ENCODE measurements around the gene HMG20B. TPM values are rescaled to one million over a fixed set of nuclear protein-coding genes. Genes with fewer than 3 reads are reported as not detected.

The HMG20B gene
- total RNA-seq, 1 donor from 2014 or later = 51.4 TPM

- TF ChIP-seq EZH2phosphoT487 (IDR thresholded peaks at IDR 0.05) = no peak
- TF ChIP-seq, protein P1, sequence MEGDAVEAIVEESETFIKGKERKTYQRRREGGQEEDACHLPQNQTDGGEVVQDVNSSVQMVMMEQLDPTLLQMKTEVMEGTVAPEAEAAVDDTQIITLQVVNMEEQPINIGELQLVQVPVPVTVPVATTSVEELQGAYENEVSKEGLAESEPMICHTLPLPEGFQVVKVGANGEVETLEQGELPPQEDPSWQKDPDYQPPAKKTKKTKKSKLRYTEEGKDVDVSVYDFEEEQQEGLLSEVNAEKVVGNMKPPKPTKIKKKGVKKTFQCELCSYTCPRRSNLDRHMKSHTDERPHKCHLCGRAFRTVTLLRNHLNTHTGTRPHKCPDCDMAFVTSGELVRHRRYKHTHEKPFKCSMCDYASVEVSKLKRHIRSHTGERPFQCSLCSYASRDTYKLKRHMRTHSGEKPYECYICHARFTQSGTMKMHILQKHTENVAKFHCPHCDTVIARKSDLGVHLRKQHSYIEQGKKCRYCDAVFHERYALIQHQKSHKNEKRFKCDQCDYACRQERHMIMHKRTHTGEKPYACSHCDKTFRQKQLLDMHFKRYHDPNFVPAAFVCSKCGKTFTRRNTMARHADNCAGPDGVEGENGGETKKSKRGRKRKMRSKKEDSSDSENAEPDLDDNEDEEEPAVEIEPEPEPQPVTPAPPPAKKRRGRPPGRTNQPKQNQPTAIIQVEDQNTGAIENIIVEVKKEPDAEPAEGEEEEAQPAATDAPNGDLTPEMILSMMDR (IDR thresholded peaks at IDR 0.05) = peak; percentile 45
- peaks cover 25% of the 10 kb centered on the region for H3K4me1 Mint-ChIP-seq
- no peaks in the 10 kb centered on the region for H3K9me3 Mint-ChIP-seq
- H3K36me3 ChIP-seq = no peaks in the 10 kb centered on the region
- no peaks in the 10 kb centered on the region for H3K9me3 ChIP-seq (ENCODE audit: low read depth)
- H3K4me1 ChIP-seq = peaks cover 15% of the 10 kb centered on the region
- peaks cover 57% of the 10 kb centered on the region for H4K20me1 ChIP-seq (ENCODE audit: low read depth)
- no peak overlapping the region for H3K27ac ChIP-seq
- H3K79me2 ChIP-seq (ENCODE audit: low read depth) = peaks cover 6% of the 10 kb centered on the region
- H3K27me3 ChIP-seq = peaks cover 52% of the 10 kb centered on the region
- peak; percentile 59 for DNase-seq (ENCODE audit: low spot score)
- no peak overlapping the region for H3K4me3 ChIP-seq
- no peak overlapping the region for H3K27ac Mint-ChIP-seq
- H3K36me3 Mint-ChIP-seq = peaks cover 7% of the 10 kb centered on the region
- peaks cover 48% of the 10 kb centered on the region for H3F3A ChIP-seq (ENCODE audit: low read depth)
- no peak overlapping the region for H3K4me2 ChIP-seq
- peak overlapping the region; percentile 57 for H3K4me3 Mint-ChIP-seq
- H2AFZ ChIP-seq (replicated peaks) = no peak overlapping the region
- H3K27me3 Mint-ChIP-seq (ENCODE audit: insufficient read depth, low read depth) = peaks cover 7% of the 10 kb centered on the region
- no peak overlapping the region for H3K9ac ChIP-seq
Observed at GRCh38 chr19:3575260-3575741, 2.6 kb downstream of the HMG20B start.

GRCh38 chr19:3575949-3576673 lies 3.4 kb downstream of the HMG20B start:
- H3K9ac ChIP-seq = no peak overlapping the region
- H3K27me3 ChIP-seq = peaks cover 58% of the 10 kb centered on the region
- H3K4me3 ChIP-seq = peak overlapping the region; percentile 50
- no peak overlapping the region for H2AFZ ChIP-seq (replicated peaks)
- H3K36me3 ChIP-seq = no peaks in the 10 kb centered on the region
- peak overlapping the region; percentile 68 for H3K4me3 Mint-ChIP-seq
- peaks cover 57% of the 10 kb centered on the region for H4K20me1 ChIP-seq (ENCODE audit: low read depth)
- H3K4me1 ChIP-seq = peaks cover 15% of the 10 kb centered on the region
- H3K79me2 ChIP-seq (ENCODE audit: low read depth) = peaks cover 6% of the 10 kb centered on the region
- H3K9me3 Mint-ChIP-seq = no peaks in the 10 kb centered on the region
- DNase-seq (ENCODE audit: low spot score) = no peak
- TF ChIP-seq, protein P1 (IDR thresholded peaks at IDR 0.05) = no peak
- TF ChIP-seq EZH2phosphoT487 (IDR thresholded peaks at IDR 0.05) (no peak), EZH2 (IDR thresholded peaks at IDR 0.05) (no peak)
- peaks cover 48% of the 10 kb centered on the region for H3F3A ChIP-seq (ENCODE audit: low read depth)
- peaks cover 23% of the 10 kb centered on the region for H3K4me1 Mint-ChIP-seq
- H3K9me3 ChIP-seq (ENCODE audit: low read depth) = no peaks in the 10 kb centered on the region
- peak overlapping the region; percentile 80 for H3K4me2 ChIP-seq
- H3K36me3 Mint-ChIP-seq = peaks cover 7% of the 10 kb centered on the region
- H3K27ac ChIP-seq = no peak overlapping the region
- H3K27me3 Mint-ChIP-seq (ENCODE audit: insufficient read depth, low read depth) = peaks cover 7% of the 10 kb centered on the region
- no peak overlapping the region for H3K27ac Mint-ChIP-seq

GRCh38 chr19:3576696-3577443 lies 4.1 kb downstream of the HMG20B start:
- Histone ChIP-seq H2AFZ (replicated peaks) (no peak overlapping the region), H3F3A (ENCODE audit: low read depth) (peaks cover 40% of the 10 kb centered on the region), H3K4me3 (peak overlapping the region; percentile 50), H3K36me3 (no peaks in the 10 kb centered on the region), H4K20me1 (ENCODE audit: low read depth) (peaks cover 57% of the 10 kb centered on the region), H3K27me3 (peaks cover 64% of the 10 kb centered on the region), H3K9ac (no peak overlapping the region), H3K79me2 (ENCODE audit: low read depth) (peaks cover 6% of the 10 kb centered on the region), H3K4me2 (peak overlapping the region; percentile 80), H3K4me1 (peaks cover 14% of the 10 kb centered on the region), H3K9me3 (ENCODE audit: low read depth) (no peaks in the 10 kb centered on the region), H3K27ac (no peak overlapping the region)
- TF ChIP-seq EZH2phosphoT487 (IDR thresholded peaks at IDR 0.05) = peak; percentile 29
- TF ChIP-seq, protein P1 (IDR thresholded peaks at IDR 0.05) = peak; percentile 12
- peak; percentile 20 for TF ChIP-seq EZH2 (IDR thresholded peaks at IDR 0.05)
- Mint-ChIP-seq H3K9me3 (no peaks in the 10 kb centered on the region), H3K4me3 (peak overlapping the region; percentile 68), H3K4me1 (peaks cover 19% of the 10 kb centered on the region), H3K36me3 (peaks cover 7% of the 10 kb centered on the region), H3K27me3 (ENCODE audit: insufficient read depth, low read depth) (peaks cover 7% of the 10 kb centered on the region), H3K27ac (no peak overlapping the region)
- DNase-seq (ENCODE audit: low spot score) = peak; percentile 94
